ENCODE results near the gene TMEM248.
"Not testable (repeated sequence)": the region's sequence is repeated elsewhere in the genome, so short reads cannot be mapped to it uniquely, and the experiment has no call there.

The TMEM248 gene

DNA sequence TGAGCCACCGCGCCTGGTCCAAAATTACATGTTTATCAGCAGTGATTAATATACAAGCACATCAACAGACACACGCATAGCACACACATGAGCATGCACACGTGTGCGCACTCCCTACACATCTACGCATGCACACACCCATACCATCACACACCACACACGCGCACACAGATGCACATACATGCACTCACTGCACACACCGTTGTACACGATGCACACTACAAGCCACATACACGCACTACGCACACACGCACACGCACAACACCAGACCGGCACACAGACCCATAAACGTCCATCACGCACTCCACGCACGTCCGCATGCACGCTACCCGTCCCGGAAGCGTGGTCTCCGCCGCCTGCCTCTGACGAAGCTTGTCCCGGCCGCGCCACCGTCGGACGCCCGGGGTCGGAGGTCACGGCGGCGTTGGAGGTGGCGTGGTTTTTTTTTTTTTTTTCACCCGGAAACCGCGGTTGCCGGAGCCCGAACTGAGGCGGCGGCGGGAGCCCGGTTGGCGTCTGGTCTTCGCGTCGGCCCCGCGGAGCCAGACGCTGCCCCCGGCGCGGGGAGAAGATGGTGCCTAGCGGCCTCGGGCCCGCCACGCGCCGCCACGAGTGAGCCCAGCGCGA, at the start of gene TMEM248:
TMEM248 (plus strand) TSS at position 457 of the 627 bp plus-strand sequence. CDS start 20,641 bp downstream, outside the sequence.
- H3K4me3 ChIP-seq (ENCODE audit: low read length), result peak within 1 kb of the TSS; percentile 98
- DNase-seq (ENCODE audit: low read depth), result peak; percentile 87
- TF ChIP-seq, protein P1, sequence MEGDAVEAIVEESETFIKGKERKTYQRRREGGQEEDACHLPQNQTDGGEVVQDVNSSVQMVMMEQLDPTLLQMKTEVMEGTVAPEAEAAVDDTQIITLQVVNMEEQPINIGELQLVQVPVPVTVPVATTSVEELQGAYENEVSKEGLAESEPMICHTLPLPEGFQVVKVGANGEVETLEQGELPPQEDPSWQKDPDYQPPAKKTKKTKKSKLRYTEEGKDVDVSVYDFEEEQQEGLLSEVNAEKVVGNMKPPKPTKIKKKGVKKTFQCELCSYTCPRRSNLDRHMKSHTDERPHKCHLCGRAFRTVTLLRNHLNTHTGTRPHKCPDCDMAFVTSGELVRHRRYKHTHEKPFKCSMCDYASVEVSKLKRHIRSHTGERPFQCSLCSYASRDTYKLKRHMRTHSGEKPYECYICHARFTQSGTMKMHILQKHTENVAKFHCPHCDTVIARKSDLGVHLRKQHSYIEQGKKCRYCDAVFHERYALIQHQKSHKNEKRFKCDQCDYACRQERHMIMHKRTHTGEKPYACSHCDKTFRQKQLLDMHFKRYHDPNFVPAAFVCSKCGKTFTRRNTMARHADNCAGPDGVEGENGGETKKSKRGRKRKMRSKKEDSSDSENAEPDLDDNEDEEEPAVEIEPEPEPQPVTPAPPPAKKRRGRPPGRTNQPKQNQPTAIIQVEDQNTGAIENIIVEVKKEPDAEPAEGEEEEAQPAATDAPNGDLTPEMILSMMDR (conservative IDR thresholded peaks at IDR 0.05; ENCODE audit: low read length), result no peak

GRCh38 chr7:66873476-66873875, 47.5 kb upstream of the TMEM248 start:
- no peak overlapping the region for H3K4me3 ChIP-seq (ENCODE audit: low read length)
- TF ChIP-seq, protein P1 (conservative IDR thresholded peaks at IDR 0.05; ENCODE audit: low read length), result no peak

GRCh38 chr7:66877577-66878300, 43.3 kb upstream of the TMEM248 start:
- H3K4me3 ChIP-seq (ENCODE audit: low read length), result no peak overlapping the region
- no peak for DNase-seq (ENCODE audit: low read depth)
- TF ChIP-seq, protein P1 (conservative IDR thresholded peaks at IDR 0.05; ENCODE audit: low read length), result no peak

More at GRCh38 chr7:66873476-66873875, 47.5 kb upstream of the TMEM248 start:
- DNase-seq (ENCODE audit: low read depth), result no peak

DNA sequence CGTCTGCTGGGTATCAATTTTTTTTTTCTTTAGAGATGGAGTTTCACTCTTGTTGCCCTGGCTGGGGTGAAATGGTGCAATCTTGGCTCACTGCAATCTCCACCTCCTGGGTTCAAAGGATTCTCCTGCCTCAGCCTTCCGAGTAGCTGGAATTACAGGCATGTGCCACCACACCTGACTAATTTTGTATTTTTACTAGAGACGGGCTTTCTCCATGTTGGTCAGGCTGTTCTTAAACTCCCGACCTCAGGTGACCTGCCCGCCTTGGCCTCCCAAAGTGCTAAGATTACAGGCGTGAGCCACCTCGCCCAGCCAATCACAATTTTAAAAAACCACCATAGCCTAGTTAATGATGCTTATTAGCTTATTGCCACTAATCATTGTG, 42.7 kb upstream of the TMEM248 start:
- not testable (repeated sequence) for DNase-seq (ENCODE audit: low read depth); H3K4me3 ChIP-seq (ENCODE audit: low read length)

DNA sequence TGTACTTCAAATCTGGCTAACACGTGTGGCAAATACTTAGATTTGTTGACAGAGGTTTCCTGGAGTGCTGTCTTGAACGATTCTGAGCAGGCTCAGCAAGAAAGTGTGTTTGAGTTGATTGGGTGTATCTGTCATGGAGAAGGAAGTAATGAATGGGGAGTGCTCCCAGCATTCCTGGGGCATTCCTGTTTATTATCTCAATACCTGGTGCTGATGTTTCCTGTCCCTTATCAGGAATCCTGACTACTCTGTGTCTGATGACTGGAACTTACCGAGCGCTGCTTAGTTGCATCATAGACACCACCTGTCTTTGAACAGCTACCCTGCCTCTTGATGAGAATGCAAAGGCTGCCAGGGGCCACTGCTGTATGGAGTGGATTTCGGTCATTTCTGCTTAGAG, 41.0 kb upstream of the TMEM248 start:
- TF ChIP-seq, protein P1 (conservative IDR thresholded peaks at IDR 0.05; ENCODE audit: low read length), result no peak
- DNase-seq (ENCODE audit: low read depth), result peak; percentile 5
- no peak overlapping the region for H3K4me3 ChIP-seq (ENCODE audit: low read length)

GRCh38 chr7:66880577-66880976, 40.4 kb upstream of the TMEM248 start:
- not testable (repeated sequence) for H3K4me3 ChIP-seq (ENCODE audit: low read length); DNase-seq (ENCODE audit: low read depth)

GRCh38 chr7:66883716-66884115, 37.3 kb upstream of the TMEM248 start:
- DNase-seq (ENCODE audit: low read depth), result peak; percentile 3
- H3K4me3 ChIP-seq (ENCODE audit: low read length), result no peak overlapping the region
- TF ChIP-seq, protein P1 (conservative IDR thresholded peaks at IDR 0.05; ENCODE audit: low read length), result no peak

GRCh38 chr7:66884556-66884955, 36.5 kb upstream of the TMEM248 start:
- DNase-seq (ENCODE audit: low read depth), result peak; percentile 18
- H3K4me3 ChIP-seq (ENCODE audit: low read length), result not testable (repeated sequence)

Data from AG10803 (cell line).